Measurements from ENCODE around the gene TMEM179.

TMEM179 gene

DNA sequence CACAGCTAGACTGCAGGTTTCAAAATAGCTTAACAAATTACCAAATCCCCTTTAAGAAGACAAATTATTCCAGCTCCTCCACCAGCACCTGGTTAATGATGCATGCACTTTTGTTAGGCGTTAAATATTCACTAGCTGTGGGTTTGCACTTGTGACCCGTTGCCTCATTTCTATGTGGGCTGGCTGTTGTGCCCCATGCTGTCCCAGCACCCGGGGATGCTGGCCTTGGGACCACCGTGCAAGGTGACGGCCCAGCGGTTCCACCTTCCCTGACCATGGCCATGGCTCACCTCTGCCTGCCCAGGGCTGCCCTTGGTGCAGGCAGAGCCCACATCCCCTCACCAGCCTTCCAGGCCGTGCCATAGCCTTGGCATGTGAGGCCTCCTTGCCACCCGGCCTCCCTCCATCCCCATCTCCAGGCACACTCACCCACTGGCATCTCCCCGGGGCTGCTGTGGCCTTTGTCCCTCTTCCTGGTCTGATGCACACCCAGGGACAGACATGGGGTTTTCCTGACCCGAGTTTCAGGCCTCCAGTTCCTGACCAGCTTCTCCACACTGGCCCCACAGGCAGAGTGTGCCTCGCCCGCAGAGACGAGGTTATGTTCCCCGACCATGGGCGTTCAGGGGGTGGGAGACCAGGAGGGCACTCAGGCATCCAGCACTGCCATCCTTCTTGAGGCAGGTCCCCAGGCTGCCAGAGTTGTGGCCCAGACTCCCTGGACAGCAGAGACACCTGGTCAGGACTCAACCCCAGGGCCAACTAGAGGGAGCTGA, 45.4 kb downstream of the TMEM179 start:
- no peak overlapping the region for H3K4me3 ChIP-seq
- TF ChIP-seq, protein P1, sequence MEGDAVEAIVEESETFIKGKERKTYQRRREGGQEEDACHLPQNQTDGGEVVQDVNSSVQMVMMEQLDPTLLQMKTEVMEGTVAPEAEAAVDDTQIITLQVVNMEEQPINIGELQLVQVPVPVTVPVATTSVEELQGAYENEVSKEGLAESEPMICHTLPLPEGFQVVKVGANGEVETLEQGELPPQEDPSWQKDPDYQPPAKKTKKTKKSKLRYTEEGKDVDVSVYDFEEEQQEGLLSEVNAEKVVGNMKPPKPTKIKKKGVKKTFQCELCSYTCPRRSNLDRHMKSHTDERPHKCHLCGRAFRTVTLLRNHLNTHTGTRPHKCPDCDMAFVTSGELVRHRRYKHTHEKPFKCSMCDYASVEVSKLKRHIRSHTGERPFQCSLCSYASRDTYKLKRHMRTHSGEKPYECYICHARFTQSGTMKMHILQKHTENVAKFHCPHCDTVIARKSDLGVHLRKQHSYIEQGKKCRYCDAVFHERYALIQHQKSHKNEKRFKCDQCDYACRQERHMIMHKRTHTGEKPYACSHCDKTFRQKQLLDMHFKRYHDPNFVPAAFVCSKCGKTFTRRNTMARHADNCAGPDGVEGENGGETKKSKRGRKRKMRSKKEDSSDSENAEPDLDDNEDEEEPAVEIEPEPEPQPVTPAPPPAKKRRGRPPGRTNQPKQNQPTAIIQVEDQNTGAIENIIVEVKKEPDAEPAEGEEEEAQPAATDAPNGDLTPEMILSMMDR (IDR thresholded peaks at IDR 0.05): no peak
- no peak overlapping the region for H3K27ac ChIP-seq
- no peak for DNase-seq (ENCODE audit: low spot score)

DNA sequence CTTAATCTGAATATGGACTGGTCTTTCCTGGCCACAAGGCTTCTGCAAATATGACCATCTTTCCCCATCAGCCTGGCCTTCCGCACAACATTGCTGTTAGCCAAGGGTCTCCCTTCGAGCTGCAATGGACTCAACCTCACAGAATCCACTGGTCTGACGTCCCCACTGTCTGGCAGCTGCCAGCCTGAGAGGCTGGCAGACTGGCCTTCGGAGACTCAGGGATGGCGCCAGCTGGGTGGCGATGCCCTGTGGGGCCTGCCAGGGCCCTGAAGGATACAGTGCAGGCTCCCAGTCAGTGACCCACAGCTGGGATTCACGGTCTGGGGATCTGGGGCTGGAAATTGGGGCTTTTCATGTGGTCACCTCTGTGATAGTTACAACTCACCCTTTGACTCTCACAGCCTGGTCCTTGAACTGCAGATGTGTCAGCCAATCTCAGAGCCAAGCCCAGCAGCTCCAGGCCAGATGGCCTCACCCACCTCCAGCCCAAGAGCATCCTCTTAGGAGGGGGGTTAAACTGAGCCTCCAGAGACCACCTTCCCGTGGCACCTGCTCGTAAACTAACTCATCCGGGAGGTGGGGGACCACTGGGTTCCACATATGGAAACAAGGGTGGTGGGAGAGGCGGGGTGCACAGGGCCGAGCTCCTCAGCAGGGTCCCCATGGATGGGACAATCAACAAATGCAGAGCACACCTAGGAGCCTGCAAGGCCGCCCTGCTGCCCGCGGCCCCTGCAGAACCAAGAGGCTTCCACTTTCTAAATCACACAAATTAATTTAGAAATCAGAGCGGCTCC, 46.1 kb downstream of the TMEM179 start:
- Histone ChIP-seq H3K4me3 (no peak overlapping the region), H3K27ac (no peak overlapping the region)
- DNase-seq (ENCODE audit: low spot score): no peak
- TF ChIP-seq, protein P1 (IDR thresholded peaks at IDR 0.05): no peak

DNA sequence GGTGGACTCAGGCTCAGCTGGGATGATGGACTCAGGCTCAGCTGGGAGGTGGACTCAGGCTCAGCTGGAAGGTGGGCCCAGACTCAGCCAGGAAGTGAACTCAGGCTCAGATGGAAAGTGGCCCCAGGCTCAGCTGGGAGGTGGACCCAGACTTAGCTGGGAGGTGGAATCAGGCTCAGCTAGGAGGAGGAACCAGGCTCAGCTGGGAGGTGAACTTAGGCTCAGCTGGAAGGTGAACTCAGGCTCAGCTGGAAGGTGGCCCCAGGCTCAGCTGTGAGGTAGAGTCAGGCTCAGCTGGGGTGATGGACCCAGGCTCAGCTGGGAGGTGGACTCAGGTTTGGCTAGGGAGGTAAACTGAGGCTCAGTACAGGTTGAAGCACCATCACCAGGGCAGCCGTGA, 46.8 kb downstream of the TMEM179 start:
- Histone ChIP-seq H3K4me3 (no peak overlapping the region), H3K27ac (no peak overlapping the region)
- no peak for DNase-seq (ENCODE audit: low spot score)
- TF ChIP-seq, protein P1 (IDR thresholded peaks at IDR 0.05): no peak

DNA sequence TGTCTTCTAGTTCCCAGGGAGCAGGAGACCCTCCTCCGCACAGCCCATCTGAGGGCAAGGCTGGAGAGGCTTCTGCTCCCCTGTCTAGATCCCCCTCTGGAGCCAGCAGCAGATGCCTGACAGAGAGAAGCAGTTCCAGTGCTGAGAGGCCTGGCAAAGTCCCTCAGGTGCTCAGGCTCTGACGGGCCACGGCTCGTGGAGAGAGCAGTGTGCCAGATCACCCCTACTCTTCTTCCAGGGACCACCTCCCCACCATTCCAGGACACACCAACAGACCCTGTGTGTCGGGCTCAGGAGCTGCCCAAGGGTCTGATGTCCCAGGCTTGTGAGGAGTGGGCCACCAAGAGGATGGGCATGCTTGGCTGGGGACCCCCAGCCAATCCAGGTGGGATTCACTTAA, 47.5 kb downstream of the TMEM179 start:
- TF ChIP-seq, protein P1 (IDR thresholded peaks at IDR 0.05): no peak
- no peak overlapping the region for H3K27ac ChIP-seq
- H3K4me3 ChIP-seq: no peak overlapping the region
- DNase-seq (ENCODE audit: low spot score): no peak

DNA sequence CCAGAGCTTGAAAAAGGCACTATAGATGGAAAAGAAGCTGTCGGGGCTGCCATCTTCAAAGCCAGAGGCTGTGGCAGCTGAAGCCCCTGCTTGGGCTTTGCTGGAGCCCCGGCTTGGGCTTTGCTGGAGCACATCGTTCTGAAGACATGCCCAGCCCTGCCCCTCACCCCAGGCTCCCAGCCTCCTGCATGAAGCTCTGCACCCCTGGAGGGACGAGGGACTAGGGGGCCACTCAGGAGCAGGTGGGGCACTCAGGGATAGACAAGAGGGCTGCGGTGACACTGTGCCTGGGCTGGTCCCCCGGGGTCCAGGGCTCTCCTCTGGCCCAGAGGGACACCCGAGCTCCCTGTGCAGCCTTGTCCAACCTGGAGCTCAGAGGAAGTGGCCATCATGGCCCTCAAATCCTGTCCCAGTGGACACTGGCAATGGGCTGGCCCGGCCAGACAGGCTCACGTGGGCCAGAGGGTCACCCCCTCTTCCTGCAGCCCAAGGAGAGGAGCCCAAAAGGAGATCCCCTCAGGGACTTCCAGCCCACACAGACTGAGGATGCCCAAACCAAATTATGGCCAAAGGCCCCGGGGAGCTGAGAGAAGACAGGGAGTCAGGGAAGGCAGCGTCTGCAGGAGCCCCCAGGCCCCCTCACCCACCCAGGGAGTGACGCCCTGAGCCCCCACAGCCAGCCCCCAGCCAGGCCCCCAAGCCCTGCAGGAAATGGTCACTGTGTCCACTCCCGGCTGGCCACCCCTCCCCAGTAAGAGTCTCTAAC, 48.1 kb downstream of the TMEM179 start:
- TF ChIP-seq, protein P1 (IDR thresholded peaks at IDR 0.05): no peak
- no peak for DNase-seq (ENCODE audit: low spot score)
- H3K27ac ChIP-seq: no peak overlapping the region
- H3K4me3 ChIP-seq: no peak overlapping the region

DNA sequence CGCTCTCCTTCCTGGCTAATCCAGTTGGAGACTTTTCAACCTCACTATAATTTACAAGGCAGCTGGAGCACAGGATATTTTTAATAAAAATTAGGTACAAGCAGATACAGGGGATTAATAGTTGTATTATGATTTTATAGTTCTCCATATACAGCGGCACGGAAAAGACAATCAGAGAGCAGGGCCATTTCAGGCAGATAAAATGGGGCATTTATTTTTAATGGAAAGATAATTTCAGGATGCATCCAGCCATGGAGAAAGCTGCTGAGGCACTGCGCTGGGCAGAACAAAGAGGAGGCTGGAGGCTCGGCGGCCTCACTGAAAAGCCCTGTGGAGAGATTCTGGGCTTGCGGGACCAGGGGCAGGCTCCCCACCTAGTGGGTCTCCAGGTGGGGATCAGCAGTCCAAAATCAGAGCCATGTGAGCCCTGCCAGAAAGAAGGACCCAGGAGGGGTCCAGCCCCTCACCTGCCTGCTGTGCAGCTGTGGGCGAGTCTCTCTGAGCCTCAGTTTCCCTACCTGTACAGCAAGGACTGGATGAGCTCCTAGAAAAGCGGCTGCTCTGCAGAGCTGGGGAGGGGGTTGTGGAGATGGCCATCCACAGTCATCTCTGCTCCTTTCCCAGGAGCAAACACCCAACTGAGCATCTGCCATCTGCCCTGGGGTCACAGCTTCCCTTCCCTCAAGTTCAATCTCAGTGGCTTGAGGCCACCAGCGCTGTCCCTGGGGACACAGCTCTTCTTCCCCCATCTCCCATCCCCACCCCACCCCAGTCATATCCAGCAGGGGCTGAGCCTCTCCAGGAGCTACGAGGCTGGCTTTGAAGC, 48.9 kb downstream of the TMEM179 start:
- Histone ChIP-seq H3K27ac (no peak overlapping the region), H3K4me3 (no peak overlapping the region)
- TF ChIP-seq, protein P1 (IDR thresholded peaks at IDR 0.05): no peak
- no peak for DNase-seq (ENCODE audit: low spot score)

All from coronary artery (tissue), 2 donors.